Measurements from ENCODE around the gene ERICH6B. TPM values are rescaled to one million over a fixed set of nuclear protein-coding genes. Genes with fewer than 3 reads are reported as not detected.

Gene ERICH6B
- polyA plus RNA-seq, 1 of the 3 experiments (the other 2 are of a cell fraction) = not detected

- TF ChIP-seq MXI1 (IDR thresholded peaks at IDR 0.05; ENCODE audit: low read depth, low read length) = no peak
- TF ChIP-seq GATA2 (CRISPR knock-in tag; IDR thresholded peaks at IDR 0.05) = peak; percentile 77
- no peak for TF ChIP-seq TEAD4 (IDR thresholded peaks at IDR 0.05; ENCODE audit: borderline replicate concordance, insufficient read depth)
- peak in 1 of 2 experiments; percentile 13; a peak in 1 of 4 replicates for TF ChIP-seq EP300 (IDR thresholded peaks at IDR 0.05; ENCODE audit: borderline replicate concordance in 1 of 2, low read depth in 1 of 2, low read length in 1 of 2)
- no peak for TF ChIP-seq MEF2A (IDR thresholded peaks at IDR 0.05; ENCODE audit: borderline replicate concordance, low read depth)
- no peak for TF ChIP-seq REST (IDR thresholded peaks at IDR 0.05; ENCODE audit: low read depth, low read length)
- TF ChIP-seq USF2 (IDR thresholded peaks at IDR 0.05; ENCODE audit: borderline replicate concordance, low read depth, low read length) = no peak
- no peak for TF ChIP-seq RFX5 (IDR thresholded peaks at IDR 0.05; ENCODE audit: low read length)
- TF ChIP-seq FOXJ3 (CRISPR knock-in tag; IDR thresholded peaks at IDR 0.05) = no peak
- TF ChIP-seq POLR2AphosphoS5 (IDR thresholded peaks at IDR 0.05; ENCODE audit: low read depth, low read length) = no peak
Measured at GRCh38 chr13:45626731-45627374, 11.3 kb upstream of the ERICH6B start (continued).

GRCh38 chr13:45623516-45624090, 8.1 kb upstream of the ERICH6B start:
- no peaks in the 10 kb centered on the region for H3K9me3 ChIP-seq
- no peak overlapping the region for H3K4me2 ChIP-seq
- no peaks in the 10 kb centered on the region for H3K9me2 ChIP-seq
- peak; percentile 39 for DNase-seq
- no peak for TF ChIP-seq MAX (IDR thresholded peaks at IDR 0.05; ENCODE audit: low read depth)
- peak; percentile 71 for TF ChIP-seq RAD21 (IDR thresholded peaks at IDR 0.05; ENCODE audit: low read length)
- peak; percentile 48; the same call in 1 of the 2 replicates for TF ChIP-seq SMC3 (IDR thresholded peaks at IDR 0.05; ENCODE audit: low read depth, low read length)
- TF ChIP-seq CTCF (IDR thresholded peaks at IDR 0.05) = peak; percentile 69
- H3K4me1 ChIP-seq (ENCODE audit: control insufficient read depth in 1 of 2, insufficient read depth in 2 of 2, low read depth in 1 of 2, low read length in 1 of 2) = peaks cover 0 to 5% of the 10 kb centered on the region in 2 experiments; a peak in 2 of 4 replicates
- H4K20me1 ChIP-seq (ENCODE audit: insufficient read depth) = no peaks in the 10 kb centered on the region
- no peaks in the 10 kb centered on the region for H3F3A ChIP-seq (replicated peaks; ENCODE audit: insufficient read depth)
- CTCF ChIA-PET = interaction anchor here (0.7 to 5.4 kb wide), 30 partner anchors 9 to 545 kb away, joined by 3 to 38 read pairs (median 4); partner anchors contain the start of gene ERICH6B
- no peaks in the 10 kb centered on the region for H3K36me3 ChIP-seq (replicated peaks in 1 of 2; ENCODE audit: control insufficient read depth in 1 of 2, insufficient read depth in 2 of 2, low read length in 1 of 2)
- 27% methylated on average over 5 of the region's 5 CpGs for WGBS (ENCODE audit: low lambda C conversion rate)
- no peaks in the 10 kb centered on the region for H3K79me2 ChIP-seq (ENCODE audit: insufficient read depth)
- H3K9ac ChIP-seq = no peak overlapping the region
- H3K4me3 ChIP-seq (ENCODE audit: low read depth in 2 of 2, low read length in 1 of 2) = no peak overlapping the region; a peak in 1 of 4 replicates
- no peak overlapping the region for H2AFZ ChIP-seq (ENCODE audit: low read depth)
- no peak overlapping the region for H3K27ac ChIP-seq (ENCODE audit: low read depth in 2 of 2, low read length in 1 of 2)
- H3K27me3 ChIP-seq (ENCODE audit: insufficient read depth) = no peaks in the 10 kb centered on the region
- POLR2A ChIA-PET = no interaction called here

All from SK-N-SH (cell line).